Osteocyte (in vitro differentiated cells): ENCODE results near the gene ANO4. TPM values are rescaled to one million over a fixed set of nuclear protein-coding genes. Genes with fewer than 3 reads are reported as not detected.

ENCODE experiments used
- DNase-seq: peaks from one replicate; pipeline ENCODE4 v3.0.0; 2021; ENCODE audit warnings: mixed read lengths; ENCODE audit not compliant: unreplicated experiment; ENCODE audit errors: extremely low spot score
- H3K27ac Mint-ChIP-seq: one replicate; pipeline ENCODE4 v1.8.0; 2021; ENCODE audit warnings: mild to moderate bottlenecking, mixed read lengths; ENCODE audit not compliant: unreplicated experiment
- H3K27me3 Mint-ChIP-seq: one replicate; pipeline ENCODE4 v1.8.0; 2021; ENCODE audit warnings: mixed read lengths; ENCODE audit not compliant: unreplicated experiment
- H3K36me3 Mint-ChIP-seq: one replicate; pipeline ENCODE4 v1.8.0; 2021; ENCODE audit warnings: mixed read lengths; ENCODE audit not compliant: unreplicated experiment
- H3K4me1 Mint-ChIP-seq: one replicate; pipeline ENCODE4 v1.8.0; 2021; ENCODE audit warnings: mixed read lengths; ENCODE audit not compliant: unreplicated experiment
- H3K4me3 Mint-ChIP-seq: one replicate; pipeline ENCODE4 v1.8.0; 2021; ENCODE audit warnings: mild to moderate bottlenecking, moderate library complexity, mixed read lengths; ENCODE audit not compliant: unreplicated experiment
- H3K9me3 Mint-ChIP-seq: one replicate; pipeline ENCODE4 v1.8.0; 2021; ENCODE audit warnings: mixed read lengths; ENCODE audit not compliant: unreplicated experiment
- total RNA-seq: library from RNA; stranded (reverse); gene quantifications from 2 replicates; pipeline ENCODE4 v1.2.1, GENCODE V29; 2021
- TF ChIP-seq, protein P1 (sequence below): fragments of 200-600 bp; sonication (generic); IDR thresholded peaks from 2 replicates; pipeline ENCODE4 v1.5.0; 2021; ENCODE audit warnings: antibody characterized with exemption, mild to moderate bottlenecking, moderate library complexity

The ANO4 gene
- total RNA-seq, 1 donor from 2014 or later = 0.48 TPM

GRCh38 chr12:100860611-100861010, 66.0 kb downstream of the ANO4 start:
- Mint-ChIP-seq H3K4me1 (no peaks in the 10 kb centered on the region), H3K9me3 (no peaks in the 10 kb centered on the region), H3K27ac (no peak overlapping the region), H3K36me3 (no peaks in the 10 kb centered on the region), H3K27me3 (no peaks in the 10 kb centered on the region), H3K4me3 (no peak overlapping the region)
- TF ChIP-seq, protein P1, sequence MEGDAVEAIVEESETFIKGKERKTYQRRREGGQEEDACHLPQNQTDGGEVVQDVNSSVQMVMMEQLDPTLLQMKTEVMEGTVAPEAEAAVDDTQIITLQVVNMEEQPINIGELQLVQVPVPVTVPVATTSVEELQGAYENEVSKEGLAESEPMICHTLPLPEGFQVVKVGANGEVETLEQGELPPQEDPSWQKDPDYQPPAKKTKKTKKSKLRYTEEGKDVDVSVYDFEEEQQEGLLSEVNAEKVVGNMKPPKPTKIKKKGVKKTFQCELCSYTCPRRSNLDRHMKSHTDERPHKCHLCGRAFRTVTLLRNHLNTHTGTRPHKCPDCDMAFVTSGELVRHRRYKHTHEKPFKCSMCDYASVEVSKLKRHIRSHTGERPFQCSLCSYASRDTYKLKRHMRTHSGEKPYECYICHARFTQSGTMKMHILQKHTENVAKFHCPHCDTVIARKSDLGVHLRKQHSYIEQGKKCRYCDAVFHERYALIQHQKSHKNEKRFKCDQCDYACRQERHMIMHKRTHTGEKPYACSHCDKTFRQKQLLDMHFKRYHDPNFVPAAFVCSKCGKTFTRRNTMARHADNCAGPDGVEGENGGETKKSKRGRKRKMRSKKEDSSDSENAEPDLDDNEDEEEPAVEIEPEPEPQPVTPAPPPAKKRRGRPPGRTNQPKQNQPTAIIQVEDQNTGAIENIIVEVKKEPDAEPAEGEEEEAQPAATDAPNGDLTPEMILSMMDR = no peak
- DNase-seq = no peak

DNA sequence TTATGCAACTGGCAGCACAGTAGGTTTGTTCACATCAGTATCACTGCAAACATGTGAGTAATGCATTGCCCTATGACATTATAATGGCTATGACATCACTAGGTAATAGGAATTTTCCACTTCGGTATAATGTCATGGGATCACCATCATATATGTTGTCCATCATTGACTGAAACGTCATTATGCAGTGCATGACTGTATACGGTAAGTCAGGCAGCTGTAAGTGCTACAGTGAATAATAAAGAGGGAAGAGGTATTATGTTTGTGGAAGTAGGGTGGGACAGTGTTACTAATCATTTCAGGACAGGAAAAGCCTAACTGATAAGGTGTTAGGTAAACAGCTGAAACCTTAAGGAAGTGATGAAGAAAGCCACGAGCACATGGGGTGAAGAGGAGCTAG, 68.1 kb downstream of the ANO4 start:
- Mint-ChIP-seq H3K4me1 (no peaks in the 10 kb centered on the region), H3K4me3 (no peak overlapping the region)
- no peak for DNase-seq

GRCh38 chr12:100864366-100864765, 69.8 kb downstream of the ANO4 start:
- TF ChIP-seq, protein P1 = no peak
- no peaks in the 10 kb centered on the region for H3K9me3 Mint-ChIP-seq
- no peaks in the 10 kb centered on the region for H3K4me1 Mint-ChIP-seq
- no peak for DNase-seq
- no peaks in the 10 kb centered on the region for H3K27me3 Mint-ChIP-seq
- no peaks in the 10 kb centered on the region for H3K36me3 Mint-ChIP-seq
- no peak overlapping the region for H3K27ac Mint-ChIP-seq
- H3K4me3 Mint-ChIP-seq = no peak overlapping the region

More for the DNA sequence above, 68.1 kb downstream of the ANO4 start:
- Mint-ChIP-seq H3K9me3 (no peaks in the 10 kb centered on the region), H3K36me3 (no peaks in the 10 kb centered on the region), H3K27me3 (no peaks in the 10 kb centered on the region), H3K27ac (no peak overlapping the region)
- TF ChIP-seq, protein P1 = no peak

GRCh38 chr12:100867639-100868393, 73.2 kb downstream of the ANO4 start:
- Mint-ChIP-seq H3K27me3 (no peaks in the 10 kb centered on the region), H3K4me3 (no peak overlapping the region), H3K9me3 (no peaks in the 10 kb centered on the region), H3K4me1 (no peaks in the 10 kb centered on the region), H3K36me3 (no peaks in the 10 kb centered on the region), H3K27ac (no peak overlapping the region)
- TF ChIP-seq, protein P1 = no peak
- DNase-seq = no peak

DNA sequence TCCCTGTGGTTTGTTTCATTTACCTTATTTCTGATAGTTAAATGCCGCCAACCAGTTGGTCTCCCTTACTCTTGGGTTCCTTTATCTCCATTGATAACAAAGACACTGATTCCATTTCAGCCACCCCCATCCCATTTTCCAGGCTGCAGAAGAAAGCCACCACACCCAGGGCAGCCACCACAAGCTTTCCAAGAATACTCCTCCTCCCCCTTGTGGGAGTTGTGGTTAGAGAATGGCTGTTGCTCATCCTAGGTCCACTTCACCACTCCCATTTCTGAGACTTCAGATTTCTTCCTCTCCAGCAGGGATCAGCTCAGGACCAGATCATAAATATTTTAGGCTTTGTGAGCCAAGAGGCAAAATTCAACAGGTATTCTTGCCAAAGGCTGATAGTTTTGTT, 73.9 kb downstream of the ANO4 start:
- TF ChIP-seq, protein P1 = no peak
- H3K9me3 Mint-ChIP-seq = peaks cover 6% of the 10 kb centered on the region
- H3K36me3 Mint-ChIP-seq = no peaks in the 10 kb centered on the region
- H3K4me3 Mint-ChIP-seq = no peak overlapping the region
- no peaks in the 10 kb centered on the region for H3K4me1 Mint-ChIP-seq
- H3K27me3 Mint-ChIP-seq = no peaks in the 10 kb centered on the region
- no peak for DNase-seq
- no peak overlapping the region for H3K27ac Mint-ChIP-seq
